ENCODE measurements around the gene ASTL. TPM values are rescaled to one million over a fixed set of nuclear protein-coding genes. Genes with fewer than 3 reads are reported as not detected.

Gene ASTL
- total RNA-seq, 1 donor from 2014 or later = not detected

DNA sequence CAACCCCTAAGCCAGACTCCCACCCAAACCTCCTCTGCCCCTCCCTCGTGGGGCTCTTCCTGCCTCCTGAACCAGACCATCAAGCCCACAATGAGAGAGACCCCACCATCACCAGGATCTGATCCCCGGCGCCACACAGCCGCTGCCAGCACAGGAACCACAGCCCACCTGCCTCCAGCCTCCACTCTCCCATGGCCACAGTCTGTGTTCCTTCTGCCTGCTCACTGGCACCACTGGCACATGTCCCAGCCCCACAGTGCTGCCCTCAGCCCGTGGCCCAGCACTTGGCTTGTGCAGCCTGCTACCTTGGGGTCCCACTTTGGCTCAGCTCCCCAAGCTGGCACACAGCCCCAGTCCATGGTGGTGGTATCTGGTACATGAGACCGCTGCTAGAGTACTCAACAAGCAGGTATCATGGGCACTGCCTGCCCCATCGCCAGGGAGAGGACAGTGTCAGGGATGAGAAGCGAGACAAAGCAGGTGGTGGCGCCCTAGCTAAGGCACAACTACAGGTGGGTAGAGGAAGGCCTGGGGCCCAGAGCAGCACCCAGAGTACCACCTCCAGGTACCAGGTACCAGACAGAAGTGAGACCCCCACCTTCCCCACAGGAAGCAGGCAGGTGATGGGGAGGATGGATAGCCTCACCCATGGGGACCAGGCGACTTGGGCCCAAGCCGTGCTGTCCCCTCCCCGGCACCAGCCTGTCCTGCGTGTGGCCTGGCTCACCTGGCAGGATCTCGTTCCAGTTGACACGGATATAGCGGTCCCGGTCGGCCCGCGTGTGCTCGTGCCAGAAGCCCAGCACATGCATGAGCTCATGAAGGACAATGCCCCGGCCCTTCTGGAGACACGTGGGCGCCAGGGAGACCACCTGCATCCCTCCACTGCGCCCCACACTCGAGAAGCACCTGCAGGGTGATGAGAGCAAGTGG, 6.2 kb downstream of the ASTL start:
- Mint-ChIP-seq H3K9me3 (ENCODE audit: unreplicated experiment) (no peaks in the 10 kb centered on the region), H3K36me3 (ENCODE audit: low read depth, unreplicated experiment) (no peaks in the 10 kb centered on the region), H3K27me3 (ENCODE audit: unreplicated experiment) (peaks cover 12% of the 10 kb centered on the region), H3K27ac (ENCODE audit: unreplicated experiment) (no peak overlapping the region), H3K4me3 (ENCODE audit: unreplicated experiment) (no peak overlapping the region), H3K4me1 (ENCODE audit: unreplicated experiment) (peaks cover 5% of the 10 kb centered on the region)
- DNase-seq (ENCODE audit: low spot score) = no peak
- TF ChIP-seq, protein P1, sequence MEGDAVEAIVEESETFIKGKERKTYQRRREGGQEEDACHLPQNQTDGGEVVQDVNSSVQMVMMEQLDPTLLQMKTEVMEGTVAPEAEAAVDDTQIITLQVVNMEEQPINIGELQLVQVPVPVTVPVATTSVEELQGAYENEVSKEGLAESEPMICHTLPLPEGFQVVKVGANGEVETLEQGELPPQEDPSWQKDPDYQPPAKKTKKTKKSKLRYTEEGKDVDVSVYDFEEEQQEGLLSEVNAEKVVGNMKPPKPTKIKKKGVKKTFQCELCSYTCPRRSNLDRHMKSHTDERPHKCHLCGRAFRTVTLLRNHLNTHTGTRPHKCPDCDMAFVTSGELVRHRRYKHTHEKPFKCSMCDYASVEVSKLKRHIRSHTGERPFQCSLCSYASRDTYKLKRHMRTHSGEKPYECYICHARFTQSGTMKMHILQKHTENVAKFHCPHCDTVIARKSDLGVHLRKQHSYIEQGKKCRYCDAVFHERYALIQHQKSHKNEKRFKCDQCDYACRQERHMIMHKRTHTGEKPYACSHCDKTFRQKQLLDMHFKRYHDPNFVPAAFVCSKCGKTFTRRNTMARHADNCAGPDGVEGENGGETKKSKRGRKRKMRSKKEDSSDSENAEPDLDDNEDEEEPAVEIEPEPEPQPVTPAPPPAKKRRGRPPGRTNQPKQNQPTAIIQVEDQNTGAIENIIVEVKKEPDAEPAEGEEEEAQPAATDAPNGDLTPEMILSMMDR (IDR thresholded peaks at IDR 0.05; ENCODE audit: unreplicated experiment) = no peak

DNA sequence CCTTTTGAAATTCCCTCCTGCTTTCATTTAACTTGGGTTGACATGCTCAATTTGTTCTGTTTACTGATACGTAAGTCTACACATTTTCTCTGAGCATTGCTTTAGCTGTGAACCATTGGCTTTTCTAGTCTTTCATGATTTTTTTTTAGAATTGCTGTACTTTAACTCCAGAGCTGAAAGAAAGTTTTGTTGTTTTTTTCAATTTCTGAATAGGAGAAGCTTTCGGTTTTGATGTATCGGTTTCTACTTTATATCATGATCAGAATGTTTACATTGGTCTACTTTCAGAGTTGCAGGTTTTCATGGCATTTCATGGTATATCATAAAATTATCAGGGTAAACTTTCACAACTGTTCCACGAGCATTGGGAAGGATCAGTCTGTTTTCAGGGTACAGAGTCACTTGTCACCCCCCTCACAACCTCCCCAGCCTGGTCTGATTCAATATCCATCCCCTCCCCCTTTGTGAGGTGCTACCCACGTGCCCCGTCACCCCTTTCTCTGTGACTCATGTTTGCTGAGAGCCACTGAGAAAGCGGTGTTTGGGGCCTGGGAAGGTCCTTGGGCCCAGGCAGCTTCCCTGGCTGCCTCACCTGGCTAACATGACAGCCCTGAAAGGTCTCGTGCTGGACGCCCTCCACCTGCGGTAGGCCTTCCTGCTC, 7.0 kb downstream of the ASTL start:
- H3K9me3 Mint-ChIP-seq (ENCODE audit: unreplicated experiment) = no peaks in the 10 kb centered on the region
- TF ChIP-seq, protein P1 (IDR thresholded peaks at IDR 0.05; ENCODE audit: unreplicated experiment) = no peak
- no peak overlapping the region for H3K27ac Mint-ChIP-seq (ENCODE audit: unreplicated experiment)
- H3K36me3 Mint-ChIP-seq (ENCODE audit: low read depth, unreplicated experiment) = no peaks in the 10 kb centered on the region
- H3K4me3 Mint-ChIP-seq (ENCODE audit: unreplicated experiment) = no peak overlapping the region
- peaks cover 5% of the 10 kb centered on the region for H3K4me1 Mint-ChIP-seq (ENCODE audit: unreplicated experiment)
- DNase-seq (ENCODE audit: low spot score) = no peak
- peaks cover 12% of the 10 kb centered on the region for H3K27me3 Mint-ChIP-seq (ENCODE audit: unreplicated experiment)

DNA sequence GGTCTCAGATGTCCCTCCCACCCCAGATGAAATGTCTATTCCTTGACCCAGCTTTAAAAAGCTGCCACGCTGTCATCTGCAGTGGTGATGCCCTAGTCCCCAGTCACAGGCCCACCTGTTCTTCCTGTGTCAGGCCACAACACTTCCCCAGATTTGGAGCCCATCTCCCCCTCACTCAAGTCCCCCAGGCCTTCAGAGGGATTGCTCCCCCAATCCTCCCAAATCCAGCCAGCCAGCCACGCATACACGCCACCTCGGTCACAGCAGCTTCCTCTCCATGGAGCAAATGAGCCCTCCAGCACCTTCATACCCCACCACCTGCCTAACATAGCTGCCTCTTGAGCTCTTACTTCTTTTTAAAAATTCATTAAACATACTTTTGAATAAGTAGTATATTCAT, 7.8 kb downstream of the ASTL start:
- H3K4me1 Mint-ChIP-seq (ENCODE audit: unreplicated experiment) = peaks cover 5% of the 10 kb centered on the region
- DNase-seq (ENCODE audit: low spot score) = no peak
- H3K36me3 Mint-ChIP-seq (ENCODE audit: low read depth, unreplicated experiment) = peaks cover under 1% of the 10 kb centered on the region
- H3K4me3 Mint-ChIP-seq (ENCODE audit: unreplicated experiment) = no peak overlapping the region
- TF ChIP-seq, protein P1 (IDR thresholded peaks at IDR 0.05; ENCODE audit: unreplicated experiment) = no peak
- H3K27me3 Mint-ChIP-seq (ENCODE audit: unreplicated experiment) = peaks cover 11% of the 10 kb centered on the region
- H3K27ac Mint-ChIP-seq (ENCODE audit: unreplicated experiment) = no peak overlapping the region
- no peaks in the 10 kb centered on the region for H3K9me3 Mint-ChIP-seq (ENCODE audit: unreplicated experiment)

DNA sequence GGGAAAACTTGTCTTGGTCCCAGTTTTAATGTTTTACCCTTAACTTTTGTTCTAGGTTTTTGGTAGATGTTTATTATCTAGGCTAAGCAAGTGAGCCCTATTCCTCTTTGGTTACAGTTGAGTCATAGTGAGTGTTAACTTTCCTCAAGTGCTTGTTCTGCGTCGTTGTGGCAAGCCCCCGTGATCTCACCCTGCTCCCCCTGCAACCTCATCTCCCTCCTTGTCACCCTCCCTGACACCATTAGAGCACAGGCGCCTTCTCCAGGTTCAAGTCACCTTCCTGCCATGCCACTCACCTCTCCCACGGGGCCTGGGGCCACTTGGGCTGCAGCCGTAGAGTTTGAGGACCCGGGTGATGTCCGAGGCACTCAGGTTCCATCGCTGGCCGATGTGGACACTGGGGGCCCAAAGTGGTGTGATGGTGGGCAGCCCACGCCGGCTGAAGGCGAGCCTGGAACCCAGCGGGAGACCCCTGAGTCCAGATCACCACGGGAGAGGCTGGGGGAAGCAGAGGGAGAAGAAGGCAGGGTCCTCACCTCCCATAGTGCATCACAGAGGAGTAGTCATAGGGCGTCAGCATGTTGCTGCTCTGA, 8.7 kb downstream of the ASTL start:
- Mint-ChIP-seq H3K27me3 (ENCODE audit: unreplicated experiment) (peaks cover 9% of the 10 kb centered on the region), H3K36me3 (ENCODE audit: low read depth, unreplicated experiment) (peaks cover 6% of the 10 kb centered on the region), H3K9me3 (ENCODE audit: unreplicated experiment) (no peaks in the 10 kb centered on the region), H3K27ac (ENCODE audit: unreplicated experiment) (no peak overlapping the region), H3K4me3 (ENCODE audit: unreplicated experiment) (no peak overlapping the region), H3K4me1 (ENCODE audit: unreplicated experiment) (no peaks in the 10 kb centered on the region)
- TF ChIP-seq, protein P1 (IDR thresholded peaks at IDR 0.05; ENCODE audit: unreplicated experiment) = no peak
- DNase-seq (ENCODE audit: low spot score) = no peak
